PC-9 (cell line): Measurements from ENCODE around the gene STAC.

Experiments used
- EZH2 ChIP-seq: fragments of 200-600 bp; sonication (generic); IDR thresholded peaks from 2 replicates; pipeline ENCODE4 v1.8.0; 2017; ENCODE audit warnings: antibody characterized with exemption, low read depth
- TF ChIP-seq, protein P1 (sequence below): fragments of 200-600 bp; sonication (generic); conservative IDR thresholded peaks from 2 replicates; pipeline ENCODE4 v1.6.1; 2017; ENCODE audit warnings: mixed run types, antibody characterized with exemption, mild to moderate bottlenecking, moderate library complexity

DNA sequence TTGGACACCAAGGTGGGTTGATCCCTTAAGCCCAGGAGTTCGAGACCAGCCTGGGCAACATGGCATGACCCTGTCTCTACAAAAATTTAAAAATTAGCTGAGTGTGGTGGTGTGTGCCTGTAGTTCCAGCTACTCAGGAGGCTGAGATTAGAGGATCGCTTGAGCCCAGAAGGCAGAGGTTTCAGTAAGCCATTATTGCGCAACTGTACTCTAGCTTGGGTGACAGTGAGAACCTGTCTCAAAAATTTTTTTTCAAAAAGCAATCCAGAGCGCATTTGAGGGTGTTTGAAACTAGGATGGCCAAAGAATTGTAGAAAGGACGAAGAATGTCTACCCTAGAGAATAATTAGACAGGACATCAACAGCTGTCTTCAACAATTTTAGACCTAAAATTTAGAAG lies 103.4 kb downstream of the STAC start:
- no peak for TF ChIP-seq EZH2
- TF ChIP-seq, protein P1, sequence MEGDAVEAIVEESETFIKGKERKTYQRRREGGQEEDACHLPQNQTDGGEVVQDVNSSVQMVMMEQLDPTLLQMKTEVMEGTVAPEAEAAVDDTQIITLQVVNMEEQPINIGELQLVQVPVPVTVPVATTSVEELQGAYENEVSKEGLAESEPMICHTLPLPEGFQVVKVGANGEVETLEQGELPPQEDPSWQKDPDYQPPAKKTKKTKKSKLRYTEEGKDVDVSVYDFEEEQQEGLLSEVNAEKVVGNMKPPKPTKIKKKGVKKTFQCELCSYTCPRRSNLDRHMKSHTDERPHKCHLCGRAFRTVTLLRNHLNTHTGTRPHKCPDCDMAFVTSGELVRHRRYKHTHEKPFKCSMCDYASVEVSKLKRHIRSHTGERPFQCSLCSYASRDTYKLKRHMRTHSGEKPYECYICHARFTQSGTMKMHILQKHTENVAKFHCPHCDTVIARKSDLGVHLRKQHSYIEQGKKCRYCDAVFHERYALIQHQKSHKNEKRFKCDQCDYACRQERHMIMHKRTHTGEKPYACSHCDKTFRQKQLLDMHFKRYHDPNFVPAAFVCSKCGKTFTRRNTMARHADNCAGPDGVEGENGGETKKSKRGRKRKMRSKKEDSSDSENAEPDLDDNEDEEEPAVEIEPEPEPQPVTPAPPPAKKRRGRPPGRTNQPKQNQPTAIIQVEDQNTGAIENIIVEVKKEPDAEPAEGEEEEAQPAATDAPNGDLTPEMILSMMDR, result no peak
